Transverse colon (tissue), 3 donors: ENCODE results near the gene ZNF423.

ENCODE experiments used
- EP300 ChIP-seq: sonication (generic); formaldehyde crosslinking; IDR thresholded peaks from one replicate; pipeline ENCODE4 v1.6.1; 2017; ENCODE audit warnings: antibody characterized with exemption, low read depth
- POLR2A ChIP-seq: fragments of 450-650 bp; IDR thresholded peaks from one replicate; pipeline ENCODE4 v1.6.1; 2016; ENCODE audit warnings: antibody characterized with exemption, mild to moderate bottlenecking, moderate library complexity
- TF ChIP-seq, protein P1 (sequence below), 5 experiments: fragments of 200-600 bp in 3 of 5; fragments of 450-650 bp in 2 of 5; sonication (generic) in 3 of 5; IDR thresholded peaks; 1 replicate in 2 of 5; 2 replicates in 3 of 5; pipeline ENCODE4 v1.5.1; 2016 to 2017; ENCODE audit warnings: antibody characterized with exemption in 5 of 5, inconsistent platforms in 3 of 5, mild to moderate bottlenecking in 2 of 5, moderate library complexity in 1 of 5

DNA sequence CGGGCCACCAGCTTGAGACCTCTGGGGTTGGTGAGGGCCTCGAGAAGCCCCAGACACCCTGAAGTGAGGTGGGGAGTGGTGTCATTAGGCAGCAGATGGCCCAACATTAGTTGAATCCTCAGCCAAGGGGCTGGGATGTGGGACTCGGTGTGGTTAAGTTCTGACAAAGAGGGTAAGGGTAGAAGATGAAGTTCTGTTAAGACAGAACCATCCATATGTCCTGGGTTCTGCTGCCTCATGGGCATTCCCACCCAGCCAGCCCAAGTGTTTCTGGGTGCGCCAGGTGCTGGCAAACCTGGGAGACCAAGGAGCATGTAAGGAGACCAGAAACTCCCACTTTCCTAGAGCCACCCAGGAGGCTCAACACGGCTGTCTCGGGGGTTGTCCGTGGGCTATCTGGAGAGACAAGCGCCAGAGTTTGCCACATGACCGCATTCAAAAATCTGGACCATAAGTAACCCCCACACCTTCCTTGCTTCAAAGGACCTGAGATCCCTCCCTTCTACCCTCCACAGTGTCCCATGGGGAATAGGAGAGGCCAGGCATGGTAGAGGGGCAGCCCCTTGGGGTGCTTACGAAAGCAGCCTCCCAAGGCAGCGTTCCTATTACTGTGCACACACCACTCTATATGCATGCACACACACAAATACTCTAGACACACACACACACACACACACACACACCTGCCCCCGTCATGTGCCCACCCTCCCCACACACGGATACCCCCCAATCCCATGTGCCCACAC, 353.6 kb downstream of the ZNF423 start:
- TF ChIP-seq, protein P1, sequence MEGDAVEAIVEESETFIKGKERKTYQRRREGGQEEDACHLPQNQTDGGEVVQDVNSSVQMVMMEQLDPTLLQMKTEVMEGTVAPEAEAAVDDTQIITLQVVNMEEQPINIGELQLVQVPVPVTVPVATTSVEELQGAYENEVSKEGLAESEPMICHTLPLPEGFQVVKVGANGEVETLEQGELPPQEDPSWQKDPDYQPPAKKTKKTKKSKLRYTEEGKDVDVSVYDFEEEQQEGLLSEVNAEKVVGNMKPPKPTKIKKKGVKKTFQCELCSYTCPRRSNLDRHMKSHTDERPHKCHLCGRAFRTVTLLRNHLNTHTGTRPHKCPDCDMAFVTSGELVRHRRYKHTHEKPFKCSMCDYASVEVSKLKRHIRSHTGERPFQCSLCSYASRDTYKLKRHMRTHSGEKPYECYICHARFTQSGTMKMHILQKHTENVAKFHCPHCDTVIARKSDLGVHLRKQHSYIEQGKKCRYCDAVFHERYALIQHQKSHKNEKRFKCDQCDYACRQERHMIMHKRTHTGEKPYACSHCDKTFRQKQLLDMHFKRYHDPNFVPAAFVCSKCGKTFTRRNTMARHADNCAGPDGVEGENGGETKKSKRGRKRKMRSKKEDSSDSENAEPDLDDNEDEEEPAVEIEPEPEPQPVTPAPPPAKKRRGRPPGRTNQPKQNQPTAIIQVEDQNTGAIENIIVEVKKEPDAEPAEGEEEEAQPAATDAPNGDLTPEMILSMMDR (IDR thresholded peaks at IDR 0.05) = no peak
- no peak for TF ChIP-seq POLR2A
- TF ChIP-seq EP300 = no peak
